HEK293 (cell line): ENCODE results near the gene CHST1.

Experiments used
- CTCF ChIA-PET: fragments of 350-600 bp; formaldehyde crosslinking; extraction: SDS; loops from one replicate; lab custom pipeline; 2021; ENCODE audit warnings: antibody characterized with exemption; lab: Yijun Ruan, JAX
- POLR2A ChIA-PET: fragments of 300-600 bp; formaldehyde crosslinking; extraction: SDS; loops from one replicate; lab custom pipeline; 2020; ENCODE audit warnings: antibody characterized with exemption, inconsistent platforms; lab: Yijun Ruan, JAX
- H3K27ac ChIP-seq: fragments of 200-500 bp; sonication (Bioruptor generic); 2 replicates; pipeline ENCODE4 v1.5.1; 2014; ENCODE audit warnings: low read depth, low read length, control low read depth, inconsistent platforms; ENCODE audit errors: extremely low read depth
- H3K36me3 ChIP-seq, 2 experiments: fragments of 200-500 bp in 1 of 2; sonication (Bioruptor generic) in 1 of 2; 1 replicate in 1 of 2; 2 replicates in 1 of 2; pipeline ENCODE4 v1.5.1; 2014 to 2017; ENCODE audit warnings: inconsistent platforms in 2 of 2, low read length in 2 of 2; ENCODE audit not compliant: control insufficient read depth in 2 of 2, insufficient read depth in 1 of 2
- H3K4me1 ChIP-seq: fragments of 200-500 bp; sonication (Bioruptor generic); 2 replicates; pipeline ENCODE4 v1.5.1; 2014; ENCODE audit warnings: mild to moderate bottlenecking, low read length, inconsistent platforms; ENCODE audit not compliant: control insufficient read depth, insufficient read depth
- H3K4me3 ChIP-seq: 2 replicates; pipeline ENCODE4 v1.5.1; 2011; ENCODE audit warnings: low read depth, mild to moderate bottlenecking, control low read depth, low read length, moderate library complexity
- H3K9me3 ChIP-seq: fragments of 200-500 bp; sonication (Bioruptor generic); 2 replicates; pipeline ENCODE4 v1.5.1; 2014; ENCODE audit warnings: low read depth, low read length, inconsistent platforms; ENCODE audit not compliant: control insufficient read depth, insufficient read depth
- GLI4 ChIP-seq: fragments of 450-650 bp; formaldehyde crosslinking; IDR thresholded peaks from 2 replicates; pipeline ENCODE4 v1.5.1; 2016; ENCODE audit warnings: missing biosample characterization, missing genetic modification characterization
- MEIS1 ChIP-seq: sonication (generic); formaldehyde crosslinking; IDR thresholded peaks from 2 replicates; pipeline ENCODE4 v1.8.1; 2022; ENCODE audit warnings: missing genetic modification reagents, mild to moderate bottlenecking, borderline replicate concordance
- PATZ1 ChIP-seq: fragments of 450-650 bp; formaldehyde crosslinking; IDR thresholded peaks from 2 replicates; pipeline ENCODE4 v1.5.1; 2016; ENCODE audit warnings: missing biosample characterization, missing genetic modification characterization
- PBX3 ChIP-seq: sonication (generic); formaldehyde crosslinking; IDR thresholded peaks from 2 replicates; pipeline ENCODE4 v1.8.1; 2022; ENCODE audit warnings: mild to moderate bottlenecking, moderate library complexity, missing genetic modification reagents
- SP7 ChIP-seq: fragments of 450-650 bp; formaldehyde crosslinking; IDR thresholded peaks from 2 replicates; pipeline ENCODE4 v1.5.1; 2016; ENCODE audit warnings: missing biosample characterization, missing genetic modification characterization
- ZBTB48 ChIP-seq: fragments of 450-650 bp; formaldehyde crosslinking; IDR thresholded peaks from 2 replicates; pipeline ENCODE4 v1.5.1; 2016; ENCODE audit warnings: missing biosample characterization, missing genetic modification characterization
- ZNF157 ChIP-seq: fragments of 450-650 bp; formaldehyde crosslinking; IDR thresholded peaks from 2 replicates; pipeline ENCODE4 v1.5.1; 2016; ENCODE audit warnings: missing biosample characterization, missing genetic modification characterization
- ZNF211 ChIP-seq: fragments of 450-650 bp; formaldehyde crosslinking; IDR thresholded peaks from 2 replicates; pipeline ENCODE4 v1.5.1; 2016; ENCODE audit warnings: low read depth, missing biosample characterization, missing genetic modification characterization
- ZNF24 ChIP-seq: fragments of 450-650 bp; formaldehyde crosslinking; IDR thresholded peaks from 2 replicates; pipeline ENCODE4 v1.5.1; 2016; ENCODE audit warnings: missing biosample characterization, missing genetic modification characterization
- ZNF311 ChIP-seq: fragments of 450-650 bp; formaldehyde crosslinking; IDR thresholded peaks from 2 replicates; pipeline ENCODE4 v1.5.1; 2017; ENCODE audit warnings: missing biosample characterization, missing genetic modification characterization, borderline replicate concordance
- ZNF433 ChIP-seq: fragments of 450-650 bp; formaldehyde crosslinking; IDR thresholded peaks from 2 replicates; pipeline ENCODE4 v1.5.1; 2016; ENCODE audit warnings: missing biosample characterization, missing genetic modification characterization, low read depth
- ZNF558 ChIP-seq: fragments of 450-650 bp; formaldehyde crosslinking; IDR thresholded peaks from 2 replicates; pipeline ENCODE4 v1.5.1; 2016; ENCODE audit warnings: missing biosample characterization, missing genetic modification characterization
- ZNF624 ChIP-seq: fragments of 450-650 bp; formaldehyde crosslinking; IDR thresholded peaks from 2 replicates; pipeline ENCODE4 v1.5.1; 2017; ENCODE audit warnings: missing biosample characterization, missing genetic modification characterization
- ZNF645 ChIP-seq: fragments of 450-650 bp; formaldehyde crosslinking; IDR thresholded peaks from 2 replicates; pipeline ENCODE4; 2016; ENCODE audit warnings: missing biosample characterization, missing genetic modification characterization
- ZNF677 ChIP-seq: fragments of 450-650 bp; IDR thresholded peaks from 2 replicates; pipeline ENCODE4 v1.5.0; 2018; ENCODE audit warnings: missing biosample characterization, mild to moderate bottlenecking, missing genetic modification characterization, moderate library complexity
- ZSCAN30 ChIP-seq: fragments of 450-650 bp; IDR thresholded peaks from 2 replicates; pipeline ENCODE4 v1.5.1; 2018; ENCODE audit warnings: missing biosample characterization, mild to moderate bottlenecking, missing genetic modification characterization, moderate library complexity
- ZXDB ChIP-seq: fragments of 450-650 bp; formaldehyde crosslinking; IDR thresholded peaks from 2 replicates; pipeline ENCODE4 v1.5.1; 2016; ENCODE audit warnings: missing biosample characterization, missing genetic modification characterization

The CHST1 gene

GRCh38 chr11:45702511-45702910 is 37.1 kb upstream of the CHST1 start (continued):
- TF ChIP-seq GLI4 (tag by site-specific recombination) (no peak), ZXDB (tag by site-specific recombination) (no peak), ZNF433 (no peak)

- Histone ChIP-seq H3K4me3 (no peak overlapping the region), H3K9me3 (no peaks in the 10 kb centered on the region), H3K36me3 (no peaks in the 10 kb centered on the region), H3K4me1 (no peaks in the 10 kb centered on the region), H3K27ac (no peak overlapping the region)
- POLR2A ChIA-PET, result no interaction called here
- CTCF ChIA-PET, result no interaction called here
- TF ChIP-seq PBX3, result no peak
Observed at GRCh38 chr11:45698777-45699497, 33.5 kb upstream of the CHST1 start.

GRCh38 chr11:45692808-45693453 is 27.5 kb upstream of the CHST1 start:
- TF ChIP-seq ZNF211 (tag by site-specific recombination) (no peak), ZNF677 (tag by site-specific recombination) (no peak), ZNF24 (tag by site-specific recombination) (no peak)
- Histone ChIP-seq H3K9me3 (no peaks in the 10 kb centered on the region), H3K4me3 (no peak overlapping the region), H3K4me1 (no peaks in the 10 kb centered on the region), H3K36me3 (no peaks in the 10 kb centered on the region), H3K27ac (no peak overlapping the region)
- ChIA-PET CTCF (interaction anchor here (0.7 to 1.9 kb wide), 2 partner anchors 17 to 79 kb away, joined by 3 to 4 read pairs; no protein-coding TSS in a partner anchor), POLR2A (no interaction called here)

GRCh38 chr11:45688472-45689033 is 23.1 kb upstream of the CHST1 start:
- Histone ChIP-seq H3K27ac (no peak overlapping the region), H3K4me3 (no peak overlapping the region), H3K4me1 (no peaks in the 10 kb centered on the region)
- ChIA-PET POLR2A (no interaction called here), CTCF (no interaction called here)
- TF ChIP-seq ZNF558 (tag by site-specific recombination), result no peak
- TF ChIP-seq ZNF645, result no peak
- no peak for TF ChIP-seq ZBTB48 (tag by site-specific recombination)
- no peak for TF ChIP-seq ZSCAN30 (tag by site-specific recombination)
- no peak for TF ChIP-seq GLI4 (tag by site-specific recombination)
- no peak for TF ChIP-seq ZNF624 (tag by site-specific recombination)
- no peak for TF ChIP-seq ZNF311 (tag by site-specific recombination)
- no peak for TF ChIP-seq ZNF433
- no peak for TF ChIP-seq ZNF157 (tag by site-specific recombination)
- no peak for TF ChIP-seq SP7
- no peak for TF ChIP-seq PATZ1 (tag by site-specific recombination)
- TF ChIP-seq MEIS1, result no peak
- TF ChIP-seq, all 188 proteins: peak for 0
- Histone ChIP-seq H3K36me3 (no peaks in the 10 kb centered on the region), H3K9me3 (no peaks in the 10 kb centered on the region)
